Neuron (in vitro differentiated cells): ENCODE measurements around the gene ZEB1.
A peak's percentile ranks its signal among the peaks of the same experiment; 100 is the strongest.

Source experiments
- H2AFZ ChIP-seq: one replicate; pipeline ENCODE4 v1.6.1; 2013; ENCODE audit warnings: low read depth, mild to moderate bottlenecking, inconsistent platforms, low read length, moderate library complexity
- H3K27me3 ChIP-seq: one replicate; pipeline ENCODE4 v1.6.1; 2013; ENCODE audit warnings: low read length; ENCODE audit not compliant: insufficient read depth
- H3K36me3 ChIP-seq: one replicate; pipeline ENCODE4 v1.6.1; 2013; ENCODE audit warnings: low read length; ENCODE audit not compliant: insufficient read depth
- H3K4me1 ChIP-seq: one replicate; pipeline ENCODE4 v1.6.1; 2013; ENCODE audit warnings: low read length; ENCODE audit not compliant: insufficient read depth
- H3K4me3 ChIP-seq: 2 replicates; pipeline ENCODE4 v1.5.1; 2013; ENCODE audit warnings: mild to moderate bottlenecking, low read length, moderate library complexity
- H3K9me3 ChIP-seq: one replicate; pipeline ENCODE4 v1.6.1; 2013; ENCODE audit warnings: low read length

Gene ZEB1

DNA sequence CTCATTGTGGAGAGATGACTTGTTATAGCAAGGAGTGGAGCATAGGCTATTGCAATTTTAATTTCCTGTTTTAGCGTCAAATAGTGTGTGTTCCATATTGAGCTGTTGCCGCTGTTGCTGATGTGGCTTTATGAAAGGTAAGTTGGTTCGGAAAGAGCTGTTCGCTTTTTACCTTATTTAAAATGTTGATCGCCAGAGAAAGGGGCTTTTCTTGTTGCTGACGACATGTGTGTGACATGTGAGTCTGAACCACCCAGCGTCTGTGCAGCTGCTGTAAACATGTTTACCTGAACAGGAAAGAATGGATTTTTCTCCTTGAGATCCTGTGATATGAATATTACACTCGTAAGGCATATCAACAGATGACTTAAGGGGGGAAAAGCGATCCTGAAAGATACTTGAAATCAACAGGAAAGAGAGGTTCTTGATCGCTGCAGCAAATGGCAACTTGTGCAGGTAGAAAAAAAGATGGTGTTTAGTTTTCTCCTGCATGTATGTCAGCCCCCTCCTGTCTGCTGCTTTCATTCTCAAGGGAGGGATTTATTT is 2.5 kb downstream of the ZEB1 start:
- Histone ChIP-seq H3K36me3 (no peaks in the 10 kb centered on the region), H3K9me3 (no peaks in the 10 kb centered on the region), H3K4me3 (peak overlapping the region; percentile 100), H3K27me3 (no peaks in the 10 kb centered on the region), H3K4me1 (peaks cover 39% of the 10 kb centered on the region), H2AFZ (peak overlapping the region; percentile 70)

DNA sequence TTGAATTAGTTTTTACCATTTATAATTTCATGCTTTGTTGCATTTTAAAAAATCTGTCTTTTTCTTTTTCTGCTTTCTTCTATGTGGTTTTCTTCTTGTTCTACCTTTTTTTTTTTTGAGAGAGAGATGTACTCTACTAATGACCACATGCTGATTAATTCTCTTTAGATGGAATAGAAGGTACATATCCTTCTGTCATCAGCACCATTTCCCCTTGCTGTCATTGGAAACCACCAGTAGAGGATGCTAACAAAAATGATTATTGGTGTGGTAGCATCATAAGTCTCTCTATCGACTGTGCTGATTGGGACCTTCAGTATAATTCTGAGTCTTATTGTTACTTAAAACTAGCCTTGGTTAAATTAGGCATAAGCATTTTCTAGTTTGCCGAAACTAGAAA is 3.6 kb downstream of the ZEB1 start:
- Histone ChIP-seq H3K36me3 (no peaks in the 10 kb centered on the region), H2AFZ (no peak overlapping the region), H3K4me3 (peak overlapping the region; percentile 100), H3K27me3 (no peaks in the 10 kb centered on the region), H3K9me3 (no peaks in the 10 kb centered on the region), H3K4me1 (peaks cover 39% of the 10 kb centered on the region)

DNA sequence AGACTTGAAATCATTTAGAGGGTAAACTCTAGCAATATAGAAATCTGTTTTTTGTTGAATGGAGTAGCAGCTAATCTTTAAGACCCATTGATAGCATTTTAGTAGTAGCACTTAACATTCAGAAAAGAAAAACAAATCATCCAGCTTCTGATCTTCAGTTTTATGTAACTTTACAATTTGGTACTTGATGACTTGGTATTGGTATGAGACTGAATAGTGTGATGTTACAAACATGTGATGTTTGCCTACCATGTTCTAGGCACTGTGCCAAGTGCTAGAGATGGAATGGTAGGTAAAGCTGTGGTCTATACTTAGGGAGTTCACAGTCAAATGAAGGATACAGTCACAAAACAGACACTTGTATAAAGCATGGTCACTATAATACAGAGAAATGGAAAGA is 21.3 kb downstream of the ZEB1 start:
- Histone ChIP-seq H2AFZ (no peak overlapping the region), H3K4me3 (no peak overlapping the region), H3K27me3 (no peaks in the 10 kb centered on the region), H3K36me3 (no peaks in the 10 kb centered on the region), H3K9me3 (no peaks in the 10 kb centered on the region), H3K4me1 (peaks cover 13% of the 10 kb centered on the region)

DNA sequence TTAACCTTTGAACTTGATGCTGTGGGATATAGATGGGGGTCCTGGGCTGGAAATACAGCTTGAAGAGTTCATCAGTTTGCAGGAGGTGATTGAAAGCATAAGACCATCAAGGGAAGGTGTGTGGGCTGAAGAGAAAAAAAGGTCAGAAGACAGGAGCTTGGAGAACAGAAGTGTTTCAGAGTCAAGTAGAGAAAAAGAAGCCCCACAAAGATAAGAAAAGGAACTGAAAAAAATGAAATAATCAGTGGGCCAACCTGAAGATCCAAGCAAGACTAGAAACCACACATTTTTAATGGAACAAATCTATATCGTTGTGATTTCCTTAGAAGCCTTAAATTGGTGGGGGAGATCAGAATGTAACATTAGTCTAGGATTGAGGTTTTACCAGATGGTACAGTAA is 22.5 kb downstream of the ZEB1 start:
- H3K4me3 ChIP-seq = no peak overlapping the region
- H3K27me3 ChIP-seq = no peaks in the 10 kb centered on the region
- H3K4me1 ChIP-seq = peaks cover 13% of the 10 kb centered on the region
- no peaks in the 10 kb centered on the region for H3K36me3 ChIP-seq
- H2AFZ ChIP-seq = no peak overlapping the region
- no peaks in the 10 kb centered on the region for H3K9me3 ChIP-seq

DNA sequence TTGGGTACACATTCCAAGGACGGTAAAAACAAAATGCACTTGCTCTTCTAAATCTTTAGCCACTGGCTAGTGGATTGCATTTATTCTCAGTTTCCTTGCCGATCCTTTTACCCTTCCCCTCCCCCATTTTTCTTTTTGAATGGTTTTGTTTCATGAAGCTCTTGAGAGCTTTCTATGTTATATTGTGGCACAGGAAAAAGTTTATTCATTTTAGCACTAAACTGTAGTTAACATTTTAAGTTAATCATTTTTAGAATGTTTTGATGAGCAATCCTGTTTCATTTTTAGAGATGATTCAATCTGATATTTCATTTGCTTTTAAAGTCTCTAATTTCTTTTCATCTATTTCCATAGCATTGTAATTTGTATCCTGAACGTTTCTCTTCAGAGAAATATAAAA is 24.0 kb downstream of the ZEB1 start:
- Histone ChIP-seq H3K36me3 (no peaks in the 10 kb centered on the region), H3K27me3 (no peaks in the 10 kb centered on the region), H3K4me3 (no peak overlapping the region), H3K9me3 (no peaks in the 10 kb centered on the region), H3K4me1 (peaks cover 13% of the 10 kb centered on the region), H2AFZ (no peak overlapping the region)

DNA sequence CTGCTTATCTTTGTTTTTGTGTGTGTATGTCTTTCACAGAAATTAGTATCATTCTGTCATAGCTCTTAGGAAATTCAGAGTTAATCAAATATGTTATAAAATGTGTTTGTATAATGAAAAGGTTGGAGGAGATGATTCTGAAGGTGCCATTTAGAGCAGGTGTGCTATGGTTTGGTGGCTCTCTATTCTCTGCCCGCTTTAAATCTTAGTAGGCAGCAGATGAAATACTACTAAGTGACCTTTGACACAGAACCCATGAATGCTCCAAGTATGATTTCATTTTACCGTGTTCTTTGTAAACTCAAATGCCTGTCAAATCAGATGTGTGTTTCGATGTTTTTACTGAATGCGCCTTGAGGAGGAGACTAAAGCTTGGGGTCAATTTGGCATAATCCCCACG is 24.5 kb downstream of the ZEB1 start:
- H3K27me3 ChIP-seq = no peaks in the 10 kb centered on the region
- peaks cover 13% of the 10 kb centered on the region for H3K4me1 ChIP-seq
- H3K9me3 ChIP-seq = no peaks in the 10 kb centered on the region
- H3K36me3 ChIP-seq = no peaks in the 10 kb centered on the region
- no peak overlapping the region for H2AFZ ChIP-seq
- H3K4me3 ChIP-seq = no peak overlapping the region

DNA sequence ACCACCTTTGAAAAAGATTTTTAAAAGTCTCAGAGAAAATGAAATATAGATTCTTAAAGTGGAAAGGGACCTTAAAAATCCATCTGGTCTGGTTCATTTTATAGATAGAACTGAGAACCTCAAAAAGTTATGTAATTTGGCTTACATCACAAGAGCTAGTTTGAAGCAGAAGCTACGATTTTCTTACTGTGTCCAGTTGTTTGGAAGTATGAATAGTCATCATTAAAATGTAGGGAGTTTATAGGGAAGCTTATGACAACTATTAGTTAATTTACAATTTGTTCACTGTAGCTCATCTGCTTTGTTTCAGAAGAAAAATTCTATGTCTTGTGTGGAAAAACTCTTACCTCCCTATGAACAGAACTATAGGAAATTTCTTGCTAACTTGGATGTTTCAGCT is 26.9 kb downstream of the ZEB1 start:
- Histone ChIP-seq H2AFZ (no peak overlapping the region), H3K27me3 (no peaks in the 10 kb centered on the region), H3K4me1 (peaks cover 22% of the 10 kb centered on the region), H3K9me3 (no peaks in the 10 kb centered on the region), H3K4me3 (no peak overlapping the region), H3K36me3 (no peaks in the 10 kb centered on the region)

DNA sequence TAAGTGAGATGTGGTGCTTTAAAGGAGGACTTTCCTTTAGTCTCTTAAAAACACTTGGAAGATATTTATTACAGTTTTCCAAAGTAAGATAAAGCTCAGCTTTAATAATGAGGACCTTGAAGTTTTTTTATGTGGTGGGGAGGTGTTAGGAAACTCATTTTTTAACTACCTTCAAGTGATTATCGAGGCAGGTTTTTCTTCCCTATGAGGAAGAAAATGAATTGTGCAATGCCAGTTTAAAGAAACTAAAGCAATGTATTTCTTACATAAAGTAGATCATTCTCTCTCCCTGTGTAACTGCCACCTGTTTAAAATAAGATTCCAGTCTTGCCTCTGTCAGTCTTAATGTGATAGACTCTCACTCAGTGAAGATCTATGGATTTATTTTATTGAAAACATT is 27.9 kb downstream of the ZEB1 start:
- Histone ChIP-seq H3K36me3 (no peaks in the 10 kb centered on the region), H3K27me3 (no peaks in the 10 kb centered on the region), H3K4me1 (peaks cover 30% of the 10 kb centered on the region), H3K4me3 (no peak overlapping the region), H3K9me3 (no peaks in the 10 kb centered on the region), H2AFZ (no peak overlapping the region)

DNA sequence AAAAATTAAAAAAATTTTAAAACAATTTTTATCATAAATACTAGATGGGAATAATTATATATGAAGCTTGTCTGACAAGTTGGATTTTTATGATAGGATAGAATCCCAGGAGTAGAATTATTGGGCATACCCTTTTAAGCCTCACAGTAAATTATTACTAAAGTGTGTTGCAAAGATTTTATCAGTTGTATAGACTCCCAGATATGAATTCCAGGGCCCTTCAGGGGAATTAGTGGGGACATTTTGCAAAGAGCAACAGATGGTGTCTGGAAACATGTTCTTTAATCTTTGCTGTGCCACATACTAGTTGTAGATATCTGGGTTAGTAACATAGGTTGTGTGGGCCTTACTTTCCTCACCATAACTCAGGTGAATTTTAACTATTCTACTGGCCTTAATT is 28.7 kb downstream of the ZEB1 start:
- no peaks in the 10 kb centered on the region for H3K27me3 ChIP-seq
- no peaks in the 10 kb centered on the region for H3K9me3 ChIP-seq
- H3K36me3 ChIP-seq = no peaks in the 10 kb centered on the region
- H3K4me3 ChIP-seq = no peak overlapping the region
- H3K4me1 ChIP-seq = peaks cover 30% of the 10 kb centered on the region
- no peak overlapping the region for H2AFZ ChIP-seq

DNA sequence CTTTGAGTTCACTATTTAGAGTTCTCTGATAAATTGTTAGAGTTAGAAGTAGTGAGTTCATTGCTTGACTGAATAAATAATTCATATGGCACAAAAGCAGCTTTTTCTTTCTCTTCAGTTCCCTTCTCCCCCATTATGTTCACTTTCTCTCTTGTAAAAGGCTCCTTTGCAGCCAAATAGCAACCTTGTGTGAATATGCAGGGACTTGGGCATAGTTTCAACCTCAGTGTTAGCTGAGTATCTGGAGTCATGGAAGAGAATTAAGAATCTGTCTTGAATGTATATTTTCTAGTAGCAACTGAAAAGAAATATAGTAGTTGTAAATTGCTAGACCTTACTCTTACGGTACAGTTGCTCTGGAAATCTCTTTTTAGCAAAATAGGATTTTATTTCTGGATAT is 31.9 kb downstream of the ZEB1 start:
- no peaks in the 10 kb centered on the region for H3K9me3 ChIP-seq
- no peaks in the 10 kb centered on the region for H3K27me3 ChIP-seq
- no peak overlapping the region for H3K4me3 ChIP-seq
- no peaks in the 10 kb centered on the region for H3K36me3 ChIP-seq
- peaks cover 17% of the 10 kb centered on the region for H3K4me1 ChIP-seq
- no peak overlapping the region for H2AFZ ChIP-seq

DNA sequence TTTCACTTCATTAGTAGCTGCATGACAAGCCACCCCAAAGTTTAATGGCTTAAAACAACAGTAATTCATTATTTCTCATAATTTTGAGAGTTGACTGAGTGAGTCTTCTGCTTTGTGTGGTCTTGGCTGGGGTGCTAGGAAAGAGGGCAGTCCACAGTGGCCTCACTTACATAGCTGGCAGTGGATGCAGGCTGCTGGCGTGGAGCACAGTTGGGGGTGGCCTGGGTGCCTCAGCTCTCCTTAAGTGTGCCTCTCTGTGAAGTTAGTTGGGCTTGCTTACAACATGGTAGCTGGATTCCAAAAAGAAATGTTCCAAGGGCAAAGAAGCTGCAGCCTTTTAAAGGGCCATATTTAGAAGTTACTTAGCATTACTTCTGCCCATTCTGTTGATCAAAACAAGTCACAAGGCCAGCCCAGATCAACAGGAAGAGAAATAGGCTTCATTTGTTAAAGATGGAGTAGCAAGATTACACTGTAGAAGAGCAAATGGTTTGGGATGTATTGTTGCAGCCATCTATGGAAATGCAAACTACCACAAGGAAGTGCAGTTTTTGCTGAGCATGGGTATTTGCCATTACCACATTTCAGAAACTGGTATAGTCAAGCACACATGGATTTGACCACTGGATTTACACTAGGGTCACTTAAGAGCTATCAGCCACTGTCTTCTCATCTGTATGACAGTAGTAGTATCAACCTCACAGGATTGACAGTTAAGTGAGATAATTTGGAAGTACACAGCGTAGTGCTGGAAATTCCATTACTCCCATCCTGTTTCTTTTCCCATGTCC is 33.6 kb downstream of the ZEB1 start:
- Histone ChIP-seq H3K4me1 (peaks cover 17% of the 10 kb centered on the region), H3K9me3 (no peaks in the 10 kb centered on the region), H3K27me3 (no peaks in the 10 kb centered on the region)

DNA sequence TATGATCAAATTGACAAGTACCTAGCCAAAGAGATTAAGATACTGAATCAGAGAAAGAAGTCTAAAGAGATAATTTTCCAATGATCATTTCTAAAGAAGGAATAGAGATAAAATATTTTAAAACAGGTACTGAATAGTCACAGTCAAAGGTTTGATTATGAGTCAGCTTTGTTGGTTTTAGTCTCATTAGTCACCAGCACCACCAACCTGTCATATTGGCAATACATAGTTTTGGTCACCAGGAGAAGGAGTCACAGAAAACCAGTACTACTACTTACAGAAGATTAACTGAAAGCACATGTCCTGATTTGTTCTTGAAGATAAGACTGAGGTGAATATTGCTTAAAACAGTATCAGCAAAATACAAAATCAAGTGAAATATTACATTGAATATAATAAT is 34.6 kb downstream of the ZEB1 start:
- Histone ChIP-seq H3K4me1 (peaks cover 17% of the 10 kb centered on the region), H3K36me3 (no peaks in the 10 kb centered on the region), H3K27me3 (no peaks in the 10 kb centered on the region), H3K9me3 (peaks cover 2% of the 10 kb centered on the region), H2AFZ (no peak overlapping the region), H3K4me3 (no peak overlapping the region)

More for the DNA sequence above, 33.6 kb downstream of the ZEB1 start:
- Histone ChIP-seq H3K4me3 (no peak overlapping the region), H2AFZ (no peak overlapping the region), H3K36me3 (no peaks in the 10 kb centered on the region)

DNA sequence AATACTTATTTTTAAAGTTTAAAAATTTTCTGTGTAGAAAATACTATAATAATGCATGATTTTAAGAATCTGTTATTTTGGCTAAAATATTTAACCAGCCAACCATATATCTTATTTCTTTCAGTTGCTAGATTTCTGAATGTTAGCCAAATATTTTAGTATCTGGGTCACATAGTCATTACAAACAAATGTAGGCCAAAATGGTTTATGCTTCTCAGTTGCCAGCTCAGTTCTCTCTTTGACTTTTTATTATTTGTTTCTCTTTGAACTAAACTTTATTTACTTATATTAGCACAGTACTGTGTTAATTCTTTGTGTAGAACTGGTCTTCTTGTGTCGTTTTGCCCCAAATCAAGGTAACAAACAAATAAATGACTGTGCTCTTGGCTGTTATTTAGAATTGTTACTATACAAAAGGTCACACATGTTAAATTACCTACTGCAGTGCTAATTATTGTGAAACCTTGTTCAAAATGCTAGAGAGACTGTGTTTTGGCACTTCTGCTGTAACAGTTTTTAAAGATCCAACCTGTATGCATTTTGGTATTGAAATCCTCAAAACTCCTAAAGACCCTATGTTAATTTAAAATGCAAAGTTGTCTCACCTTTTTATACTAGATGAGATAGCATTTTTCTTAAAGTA is 39.8 kb downstream of the ZEB1 start:
- Histone ChIP-seq H3K9me3 (peaks cover 11% of the 10 kb centered on the region), H3K4me1 (no peaks in the 10 kb centered on the region), H3K27me3 (no peaks in the 10 kb centered on the region), H3K36me3 (no peaks in the 10 kb centered on the region), H3K4me3 (no peak overlapping the region), H2AFZ (no peak overlapping the region)
